ENCODE measurements around the gene COL5A1.

- TF ChIP-seq CTCF (IDR thresholded peaks at IDR 0.05) (no peak), POLR2A (IDR thresholded peaks at IDR 0.05) (no peak)
Observed at GRCh38 chr9:134695144-134695543, 53.5 kb downstream of the COL5A1 start.

All from esophagus squamous epithelium (tissue), 4 donors.